ENCODE data around the gene DENND6B. TPM values are rescaled to one million over a fixed set of nuclear protein-coding genes. Genes with fewer than 3 reads are reported as not detected.

DENND6B gene
- total and polyA plus RNA-seq, 2 of the 13 experiments (the other 11 are each of a cell fraction or from before 2014, with no cell fraction given): 0.95 to 3.8 TPM

DNA sequence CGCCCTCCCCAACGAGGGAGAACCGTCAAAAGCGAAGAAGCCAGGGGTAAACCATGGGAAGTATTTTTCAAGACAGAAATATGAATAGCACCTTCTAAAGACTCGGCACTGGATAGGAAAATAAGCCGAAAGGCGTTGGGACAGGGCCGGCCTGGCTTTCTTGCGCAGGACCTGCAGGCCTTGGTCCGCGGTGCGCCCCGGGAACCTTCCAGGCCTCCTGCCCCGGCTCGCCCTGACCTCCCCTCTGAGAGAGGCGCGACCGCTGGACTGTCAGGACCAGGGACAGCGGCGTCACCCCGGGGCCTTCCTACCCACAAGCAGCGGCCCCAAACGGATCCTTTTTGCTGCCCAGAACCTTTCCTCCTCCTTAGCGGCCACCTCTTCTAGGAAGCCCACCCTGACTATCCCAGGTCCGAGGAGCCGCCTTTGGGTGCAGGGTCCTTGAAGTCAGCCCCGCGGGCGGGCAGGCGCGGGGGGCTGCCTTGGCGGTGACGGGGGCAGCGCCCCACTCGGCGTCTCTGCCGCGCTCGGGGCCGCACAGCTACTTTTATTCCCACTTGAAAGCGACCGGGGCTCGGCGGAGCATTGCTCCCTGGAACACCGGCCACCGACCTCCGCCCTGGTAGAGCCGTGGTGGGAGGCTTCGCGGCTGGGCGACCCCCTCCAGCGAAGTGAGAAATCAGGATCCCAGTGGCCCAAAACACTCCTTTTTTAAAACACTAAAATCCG is 56.0 kb downstream of the DENND6B start (continued):
- peak; percentile 89; the same call in 1 of the 2 replicates for TF ChIP-seq ZNF563 (CRISPR knock-in tag; IDR thresholded peaks at IDR 0.05)
- TF ChIP-seq NR2F6 (IDR thresholded peaks at IDR 0.05): no peak
- TF ChIP-seq NR2F6 (CRISPR knock-in tag; IDR thresholded peaks at IDR 0.05): peak; percentile 57; the same call in 1 of the 2 replicates
- TF ChIP-seq, protein P1, sequence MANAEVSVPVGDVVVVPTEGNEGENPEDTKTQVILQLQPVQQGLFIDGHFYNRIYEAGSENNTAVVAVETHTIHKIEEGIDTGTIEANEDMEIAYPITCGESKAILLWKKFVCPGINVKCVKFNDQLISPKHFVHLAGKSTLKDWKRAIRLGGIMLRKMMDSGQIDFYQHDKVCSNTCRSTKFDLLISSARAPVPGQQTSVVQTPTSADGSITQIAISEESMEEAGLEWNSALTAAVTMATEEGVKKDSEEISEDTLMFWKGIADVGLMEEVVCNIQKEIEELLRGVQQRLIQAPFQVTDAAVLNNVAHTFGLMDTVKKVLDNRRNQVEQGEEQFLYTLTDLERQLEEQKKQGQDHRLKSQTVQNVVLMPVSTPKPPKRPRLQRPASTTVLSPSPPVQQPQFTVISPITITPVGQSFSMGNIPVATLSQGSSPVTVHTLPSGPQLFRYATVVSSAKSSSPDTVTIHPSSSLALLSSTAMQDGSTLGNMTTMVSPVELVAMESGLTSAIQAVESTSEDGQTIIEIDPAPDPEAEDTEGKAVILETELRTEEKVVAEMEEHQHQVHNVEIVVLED (CRISPR knock-in tag; IDR thresholded peaks at IDR 0.05; ENCODE audit: borderline replicate concordance): no peak
- TF ChIP-seq ZNF256 (CRISPR knock-in tag; conservative IDR thresholded peaks at IDR 0.05): peak; percentile 62; the same call in 1 of the 2 replicates
- TF ChIP-seq ZNF30 (CRISPR knock-in tag; IDR thresholded peaks at IDR 0.05): peak; percentile 65; the same call in 1 of the 2 replicates
- TF ChIP-seq, protein P2, sequence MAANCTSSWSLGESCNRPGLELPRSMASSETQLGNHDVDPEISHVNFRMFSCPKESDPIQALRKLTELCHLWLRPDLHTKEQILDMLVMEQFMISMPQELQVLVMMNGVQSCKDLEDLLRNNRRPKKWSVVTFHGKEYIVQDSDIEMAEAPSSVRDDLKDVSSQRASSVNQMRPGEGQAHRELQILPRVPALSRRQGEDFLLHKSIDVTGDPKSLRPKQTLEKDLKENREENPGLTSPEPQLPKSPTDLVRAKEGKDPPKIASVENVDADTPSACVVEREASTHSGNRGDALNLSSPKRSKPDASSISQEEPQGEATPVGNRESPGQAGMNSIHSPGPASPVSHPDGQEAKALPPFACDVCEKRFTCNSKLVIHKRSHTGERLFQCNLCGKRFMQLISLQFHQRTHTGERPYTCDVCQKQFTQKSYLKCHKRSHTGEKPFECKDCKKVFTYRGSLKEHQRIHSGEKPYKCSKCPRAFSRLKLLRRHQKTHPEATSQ (CRISPR knock-in tag; IDR thresholded peaks at IDR 0.05; ENCODE audit: borderline replicate concordance): no peak
- peak; percentile 59; the same call in 1 of the 2 replicates for TF ChIP-seq SATB2 (CRISPR knock-in tag; IDR thresholded peaks at IDR 0.05)
- 0 out of 2 replicates have a peak, but pooled peaks have one; percentile 5 for TF ChIP-seq HNRNPL (IDR thresholded peaks at IDR 0.05; ENCODE audit: low read depth, low read length)
- no peak for TF ChIP-seq SRSF4 (IDR thresholded peaks at IDR 0.05; ENCODE audit: low read depth, low read length, poor library complexity, severe bottlenecking)
- TF ChIP-seq RXRB (CRISPR knock-in tag; IDR thresholded peaks at IDR 0.05; ENCODE audit: borderline replicate concordance): peak; percentile 63; the same call in 1 of the 2 replicates
- TF ChIP-seq ZNF879 (CRISPR knock-in tag; IDR thresholded peaks at IDR 0.05): no peak
- no peak for TF ChIP-seq AGO1 (IDR thresholded peaks at IDR 0.05; ENCODE audit: low read depth, low read length, poor library complexity, severe bottlenecking)
- TF ChIP-seq, protein P3, sequence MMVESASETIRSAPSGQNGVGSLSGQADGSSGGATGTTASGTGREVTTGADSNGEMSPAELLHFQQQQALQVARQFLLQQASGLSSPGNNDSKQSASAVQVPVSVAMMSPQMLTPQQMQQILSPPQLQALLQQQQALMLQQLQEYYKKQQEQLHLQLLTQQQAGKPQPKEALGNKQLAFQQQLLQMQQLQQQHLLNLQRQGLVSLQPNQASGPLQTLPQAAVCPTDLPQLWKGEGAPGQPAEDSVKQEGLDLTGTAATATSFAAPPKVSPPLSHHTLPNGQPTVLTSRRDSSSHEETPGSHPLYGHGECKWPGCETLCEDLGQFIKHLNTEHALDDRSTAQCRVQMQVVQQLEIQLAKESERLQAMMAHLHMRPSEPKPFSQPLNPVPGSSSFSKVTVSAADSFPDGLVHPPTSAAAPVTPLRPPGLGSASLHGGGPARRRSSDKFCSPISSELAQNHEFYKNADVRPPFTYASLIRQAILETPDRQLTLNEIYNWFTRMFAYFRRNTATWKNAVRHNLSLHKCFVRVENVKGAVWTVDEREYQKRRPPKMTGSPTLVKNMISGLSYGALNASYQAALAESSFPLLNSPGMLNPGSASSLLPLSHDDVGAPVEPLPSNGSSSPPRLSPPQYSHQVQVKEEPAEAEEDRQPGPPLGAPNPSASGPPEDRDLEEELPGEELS (CRISPR knock-in tag; IDR thresholded peaks at IDR 0.05): no peak
- no peak for TF ChIP-seq MTA3 (CRISPR knock-in tag; IDR thresholded peaks at IDR 0.05)
- no peak for TF ChIP-seq SIX1 (CRISPR knock-in tag; IDR thresholded peaks at IDR 0.05; ENCODE audit: borderline replicate concordance)
- TF ChIP-seq, protein P4, sequence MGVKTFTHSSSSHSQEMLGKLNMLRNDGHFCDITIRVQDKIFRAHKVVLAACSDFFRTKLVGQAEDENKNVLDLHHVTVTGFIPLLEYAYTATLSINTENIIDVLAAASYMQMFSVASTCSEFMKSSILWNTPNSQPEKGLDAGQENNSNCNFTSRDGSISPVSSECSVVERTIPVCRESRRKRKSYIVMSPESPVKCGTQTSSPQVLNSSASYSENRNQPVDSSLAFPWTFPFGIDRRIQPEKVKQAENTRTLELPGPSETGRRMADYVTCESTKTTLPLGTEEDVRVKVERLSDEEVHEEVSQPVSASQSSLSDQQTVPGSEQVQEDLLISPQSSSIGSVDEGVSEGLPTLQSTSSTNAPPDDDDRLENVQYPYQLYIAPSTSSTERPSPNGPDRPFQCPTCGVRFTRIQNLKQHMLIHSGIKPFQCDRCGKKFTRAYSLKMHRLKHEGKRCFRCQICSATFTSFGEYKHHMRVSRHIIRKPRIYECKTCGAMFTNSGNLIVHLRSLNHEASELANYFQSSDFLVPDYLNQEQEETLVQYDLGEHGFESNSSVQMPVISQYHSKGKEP (CRISPR knock-in tag; IDR thresholded peaks at IDR 0.05): peak; percentile 93
- TF ChIP-seq, protein P5, sequence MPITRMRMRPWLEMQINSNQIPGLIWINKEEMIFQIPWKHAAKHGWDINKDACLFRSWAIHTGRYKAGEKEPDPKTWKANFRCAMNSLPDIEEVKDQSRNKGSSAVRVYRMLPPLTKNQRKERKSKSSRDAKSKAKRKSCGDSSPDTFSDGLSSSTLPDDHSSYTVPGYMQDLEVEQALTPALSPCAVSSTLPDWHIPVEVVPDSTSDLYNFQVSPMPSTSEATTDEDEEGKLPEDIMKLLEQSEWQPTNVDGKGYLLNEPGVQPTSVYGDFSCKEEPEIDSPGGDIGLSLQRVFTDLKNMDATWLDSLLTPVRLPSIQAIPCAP (CRISPR knock-in tag; IDR thresholded peaks at IDR 0.05; ENCODE audit: low read depth): no peak
- TF ChIP-seq ZNF850 (CRISPR knock-in tag; conservative IDR thresholded peaks at IDR 0.05): no peak
- TF ChIP-seq ZNF883 (CRISPR knock-in tag; IDR thresholded peaks at IDR 0.05; ENCODE audit: not compliant biosample characterization): peak; percentile 83

Measured in HepG2 (cell line).